Measurements from ENCODE around the gene PNMT.

Gene PNMT

GRCh38 chr17:39716879-39717536 lies 48.8 kb downstream of the PNMT start:
- Histone ChIP-seq H3K9me3 (no peaks in the 10 kb centered on the region), H4K20me1 (no peaks in the 10 kb centered on the region), H3K36me3 (no peaks in the 10 kb centered on the region), H3K27me3 (no peaks in the 10 kb centered on the region), H3K9ac (peak overlapping the region; percentile 45; the same call in 1 of the 2 replicates), H3K4me2 (peak overlapping the region; percentile 44), H3K4me3 (no peak overlapping the region), H3K27ac (peak overlapping the region; percentile 31; the same call in 1 of the 2 replicates), H3K4me1 (peaks cover 36% of the 10 kb centered on the region)
- TF ChIP-seq Cebpa-rat (IDR thresholded peaks at IDR 0.05) = no peak

- no peaks in the 10 kb centered on the region for H4K20me1 ChIP-seq
- peak overlapping the region; percentile 53 for H3K4me2 ChIP-seq
- H3K9me3 ChIP-seq = no peaks in the 10 kb centered on the region
- no peak overlapping the region for H3K9ac ChIP-seq
- no peak for TF ChIP-seq Cebpa-rat (IDR thresholded peaks at IDR 0.05)
- H3K27me3 ChIP-seq = no peaks in the 10 kb centered on the region
- H3K4me3 ChIP-seq = no peak overlapping the region
- no peak overlapping the region for H3K27ac ChIP-seq
- H3K36me3 ChIP-seq = no peaks in the 10 kb centered on the region
- H3K4me1 ChIP-seq = peaks cover 29% of the 10 kb centered on the region
These were observed 49.4 kb downstream of the PNMT start for GRCh38 chr17:39717660-39718059.

GRCh38 chr17:39719563-39720355 lies 51.5 kb downstream of the PNMT start:
- no peak overlapping the region for H3K9ac ChIP-seq

More at GRCh38 chr17:39719563-39720355, 51.5 kb downstream of the PNMT start:
- Histone ChIP-seq H3K27ac (no peak overlapping the region), H4K20me1 (no peaks in the 10 kb centered on the region), H3K9me3 (no peaks in the 10 kb centered on the region), H3K27me3 (no peaks in the 10 kb centered on the region), H3K4me1 (peaks cover 25% of the 10 kb centered on the region), H3K4me2 (no peak overlapping the region), H3K4me3 (no peak overlapping the region), H3K36me3 (no peaks in the 10 kb centered on the region)
- no peak for TF ChIP-seq Cebpa-rat (IDR thresholded peaks at IDR 0.05)
